Trophoblast cell (in vitro differentiated cells and primary cell): Measurements from ENCODE around the gene FGGY.
A peak's percentile ranks its signal among the peaks of the same experiment; 100 is the strongest.
"Not testable (repeated sequence)": the region's sequence is repeated elsewhere in the genome, so short reads cannot be mapped to it uniquely, and the experiment has no call there.

Experiments used
- DNase-seq, 2 donors: peaks; one replicate each; pipeline ENCODE4 v3.0.0-alpha.2; 2016
- H2AFZ ChIP-seq: 2 replicates; pipeline ENCODE4 v1.6.1; 2013; ENCODE audit warnings: low read length, moderate library complexity, mild to moderate bottlenecking; ENCODE audit not compliant: insufficient read depth, poor library complexity
- H2AK5ac ChIP-seq: 2 replicates; pipeline ENCODE4 v1.6.1; 2013; ENCODE audit warnings: mild to moderate bottlenecking, low read length
- H2BK120ac ChIP-seq: 2 replicates; pipeline ENCODE4 v1.6.1; 2013; ENCODE audit warnings: low read length, mild to moderate bottlenecking, moderate library complexity; ENCODE audit not compliant: insufficient read depth, poor library complexity
- H2BK12ac ChIP-seq: 2 replicates; pipeline ENCODE4 v1.6.1; 2013; ENCODE audit warnings: mild to moderate bottlenecking, low read length, moderate library complexity
- H2BK5ac ChIP-seq: 2 replicates; pipeline ENCODE4 v1.6.1; 2013; ENCODE audit warnings: low read length, low read depth, moderate library complexity, mild to moderate bottlenecking; ENCODE audit not compliant: poor library complexity
- H3K14ac ChIP-seq: 2 replicates; pipeline ENCODE4 v1.6.1; 2013; ENCODE audit warnings: mild to moderate bottlenecking, low read length
- H3K18ac ChIP-seq: 2 replicates; pipeline ENCODE4 v1.6.1; 2013; ENCODE audit warnings: mild to moderate bottlenecking, low read length
- H3K23ac ChIP-seq: 2 replicates; pipeline ENCODE4 v1.6.1; 2013; ENCODE audit warnings: low read length
- H3K27ac ChIP-seq: 2 replicates; pipeline ENCODE4 v1.5.1; 2013; ENCODE audit warnings: low read depth, mild to moderate bottlenecking, inconsistent platforms, low read length, moderate library complexity
- H3K27me3 ChIP-seq: 2 replicates; pipeline ENCODE4 v1.6.1; 2013; ENCODE audit warnings: inconsistent platforms, mild to moderate bottlenecking, low read length, moderate library complexity; ENCODE audit not compliant: insufficient read depth
- H3K36me3 ChIP-seq, 2 experiments: 1 replicate in 1 of 2; 2 replicates in 1 of 2; pipeline ENCODE4 v1.6.1; 2013; ENCODE audit warnings: low read length in 2 of 2, mild to moderate bottlenecking in 2 of 2, moderate library complexity in 1 of 2; ENCODE audit not compliant: insufficient read depth in 2 of 2, control insufficient read depth in 1 of 2
- H3K4ac ChIP-seq: 2 replicates; pipeline ENCODE4 v1.6.1; 2013; ENCODE audit warnings: low read depth, mild to moderate bottlenecking, low read length, moderate library complexity
- H3K4me1 ChIP-seq, 2 experiments: 1 replicate in 1 of 2; 2 replicates in 1 of 2; pipeline ENCODE4 v1.6.1; 2013; ENCODE audit warnings: low read length in 2 of 2, mild to moderate bottlenecking in 2 of 2, moderate library complexity in 1 of 2; ENCODE audit not compliant: insufficient read depth in 2 of 2, control insufficient read depth in 1 of 2
- H3K4me2 ChIP-seq: 2 replicates; pipeline ENCODE4 v1.6.1; 2013; ENCODE audit warnings: inconsistent platforms, mild to moderate bottlenecking, low read length, moderate library complexity
- H3K4me3 ChIP-seq: 2 replicates; pipeline ENCODE4 v1.5.1; 2013; ENCODE audit warnings: mild to moderate bottlenecking, low read depth, low read length, inconsistent platforms
- H3K79me1 ChIP-seq: one replicate; pipeline ENCODE4 v1.6.1; 2013; ENCODE audit warnings: low read length
- H3K79me2 ChIP-seq: 2 replicates; pipeline ENCODE4 v1.6.1; 2013; ENCODE audit warnings: low read length, mild to moderate bottlenecking; ENCODE audit not compliant: control insufficient read depth, insufficient read depth, poor library complexity
- H3K9ac ChIP-seq: 2 replicates; pipeline ENCODE4 v1.6.1; 2013; ENCODE audit warnings: mild to moderate bottlenecking, low read length
- H3K9me3 ChIP-seq: 2 replicates; pipeline ENCODE4 v1.6.1; 2013; ENCODE audit warnings: low read depth, mild to moderate bottlenecking, control low read depth, inconsistent platforms, low read length; ENCODE audit not compliant: insufficient read depth
- H4K12ac ChIP-seq: 2 replicates; pipeline ENCODE4 v1.6.1; 2013; ENCODE audit warnings: low read depth, mild to moderate bottlenecking, low read length, moderate library complexity
- H4K8ac ChIP-seq: 2 replicates; pipeline ENCODE4 v1.6.1; 2013; ENCODE audit warnings: low read depth, mild to moderate bottlenecking, low read length, moderate library complexity
- H4K91ac ChIP-seq: one replicate; pipeline ENCODE4 v1.6.1; 2013; ENCODE audit warnings: low read depth, mild to moderate bottlenecking, low read length, moderate library complexity
- WGBS: extraction: QIAGEN DNeasy Blood & Tissue Kit; methylation state at CpG from one replicate; pipeline ENCODE4 v1.1.7; 2013; ENCODE audit warnings: missing lambda C conversion rate; ENCODE audit not compliant: insufficient read length, insufficient coverage; ENCODE audit errors: extremely low coverage; 5-methylcytosine and 5-hydroxymethylcytosine counted together

FGGY gene

GRCh38 chr1:59494145-59494833 is 197.4 kb downstream of the FGGY start:
- Histone ChIP-seq H2BK120ac (peak overlapping the region; percentile 27), H3K18ac (no peak overlapping the region), H3K79me1 (no peaks in the 10 kb centered on the region), H3K79me2 (no peaks in the 10 kb centered on the region), H4K91ac (no peak overlapping the region), H4K8ac (peak overlapping the region; percentile 38), H3K36me3 (no peaks in the 10 kb centered on the region), H2AFZ (no peak overlapping the region), H3K9ac (no peak overlapping the region), H2BK5ac (no peak overlapping the region), H4K12ac (no peak overlapping the region), H3K27ac (no peak overlapping the region), H3K4ac (no peak overlapping the region), H3K4me3 (no peak overlapping the region), H2AK5ac (peak overlapping the region; percentile 69), H2BK12ac (peak overlapping the region; percentile 84), H3K27me3 (no peaks in the 10 kb centered on the region), H3K9me3 (no peaks in the 10 kb centered on the region), H3K4me1 (peaks cover 0 to 4% of the 10 kb centered on the region in 2 experiments), H3K14ac (peak overlapping the region; percentile 61), H3K23ac (no peak overlapping the region), H3K4me2 (no peak overlapping the region)
- DNase-seq, result peak; percentile 16 to 19

- not testable (repeated sequence) for H3K27ac ChIP-seq, H3K9ac ChIP-seq, H3K23ac ChIP-seq, H3K36me3 ChIP-seq, H2BK120ac ChIP-seq, H4K12ac ChIP-seq, H3K79me2 ChIP-seq, H2BK12ac ChIP-seq, H4K91ac ChIP-seq, H3K27me3 ChIP-seq, H3K9me3 ChIP-seq, H3K14ac ChIP-seq, H2AFZ ChIP-seq, H2BK5ac ChIP-seq, H3K18ac ChIP-seq, H3K4me3 ChIP-seq, H3K4ac ChIP-seq, H3K79me1 ChIP-seq, H2AK5ac ChIP-seq, H3K4me1 ChIP-seq, H4K8ac ChIP-seq, H3K4me2 ChIP-seq, DNase-seq
- WGBS, result no CpG with 5 or more reads among the region's 2 CpGs
These were observed 199.3 kb downstream of the FGGY start for GRCh38 chr1:59496156-59496555.

- H3K4ac ChIP-seq, result no peak overlapping the region
- H3K4me3 ChIP-seq, result no peak overlapping the region
- no peak overlapping the region for H2BK5ac ChIP-seq
- H2AFZ ChIP-seq, result no peak overlapping the region
- no CpG with 5 or more reads among the region's 7 CpGs for WGBS
- H3K27ac ChIP-seq, result no peak overlapping the region
- no peak for DNase-seq
- no peaks in the 10 kb centered on the region for H3K27me3 ChIP-seq
- H3K9ac ChIP-seq, result no peak overlapping the region
- H3K23ac ChIP-seq, result no peak overlapping the region
- no peaks in the 10 kb centered on the region for H3K9me3 ChIP-seq
- no peaks in the 10 kb centered on the region for H3K79me2 ChIP-seq
- H2BK12ac ChIP-seq, result no peak overlapping the region
- no peak overlapping the region for H2AK5ac ChIP-seq
- H3K18ac ChIP-seq, result no peak overlapping the region
- H3K4me2 ChIP-seq, result no peak overlapping the region
- H4K8ac ChIP-seq, result no peak overlapping the region
- H4K91ac ChIP-seq, result no peak overlapping the region
- H3K4me1 ChIP-seq, result peaks cover 0 to 4% of the 10 kb centered on the region in 2 experiments
- H3K36me3 ChIP-seq, result no peaks in the 10 kb centered on the region
- H2BK120ac ChIP-seq, result no peak overlapping the region
- H4K12ac ChIP-seq, result no peak overlapping the region
- no peaks in the 10 kb centered on the region for H3K79me1 ChIP-seq
- no peak overlapping the region for H3K14ac ChIP-seq
These were observed 200.7 kb downstream of the FGGY start for GRCh38 chr1:59497616-59498015.

GRCh38 chr1:59498640-59499039 is 201.7 kb downstream of the FGGY start:
- Histone ChIP-seq H3K4me3 (no peak overlapping the region), H4K12ac (no peak overlapping the region), H3K9me3 (no peaks in the 10 kb centered on the region), H3K4ac (no peak overlapping the region), H3K27ac (no peak overlapping the region), H3K4me1 (peaks cover 0 to 4% of the 10 kb centered on the region in 2 experiments), H4K8ac (no peak overlapping the region), H2BK5ac (no peak overlapping the region), H3K79me1 (no peaks in the 10 kb centered on the region), H3K14ac (no peak overlapping the region), H3K4me2 (no peak overlapping the region), H4K91ac (no peak overlapping the region), H3K23ac (no peak overlapping the region), H3K79me2 (no peaks in the 10 kb centered on the region), H3K18ac (no peak overlapping the region), H2AFZ (no peak overlapping the region), H2BK12ac (peak overlapping the region; percentile 45), H3K9ac (no peak overlapping the region), H2AK5ac (peak overlapping the region; percentile 73), H2BK120ac (no peak overlapping the region), H3K36me3 (no peaks in the 10 kb centered on the region), H3K27me3 (no peaks in the 10 kb centered on the region)
- WGBS, result no CpG with 5 or more reads among the region's 4 CpGs
- DNase-seq, result peak in 1 of 2 donors; percentile 28
